GM19468 (cell line): Measurements from ENCODE around the gene EMC10.
A peak's percentile ranks its signal among the peaks of the same experiment; 100 is the strongest.

ENCODE experiments used
- ATAC-seq: cut with Tn5 transposase; IDR thresholded peaks from one replicate; pipeline ENCODE4 v1.9.1; 2021; ENCODE audit warnings: mild to moderate bottlenecking, moderate library complexity, moderate number of reproducible peaks; ENCODE audit not compliant: unreplicated experiment; ENCODE audit errors: extremely low read depth

EMC10 gene

DNA sequence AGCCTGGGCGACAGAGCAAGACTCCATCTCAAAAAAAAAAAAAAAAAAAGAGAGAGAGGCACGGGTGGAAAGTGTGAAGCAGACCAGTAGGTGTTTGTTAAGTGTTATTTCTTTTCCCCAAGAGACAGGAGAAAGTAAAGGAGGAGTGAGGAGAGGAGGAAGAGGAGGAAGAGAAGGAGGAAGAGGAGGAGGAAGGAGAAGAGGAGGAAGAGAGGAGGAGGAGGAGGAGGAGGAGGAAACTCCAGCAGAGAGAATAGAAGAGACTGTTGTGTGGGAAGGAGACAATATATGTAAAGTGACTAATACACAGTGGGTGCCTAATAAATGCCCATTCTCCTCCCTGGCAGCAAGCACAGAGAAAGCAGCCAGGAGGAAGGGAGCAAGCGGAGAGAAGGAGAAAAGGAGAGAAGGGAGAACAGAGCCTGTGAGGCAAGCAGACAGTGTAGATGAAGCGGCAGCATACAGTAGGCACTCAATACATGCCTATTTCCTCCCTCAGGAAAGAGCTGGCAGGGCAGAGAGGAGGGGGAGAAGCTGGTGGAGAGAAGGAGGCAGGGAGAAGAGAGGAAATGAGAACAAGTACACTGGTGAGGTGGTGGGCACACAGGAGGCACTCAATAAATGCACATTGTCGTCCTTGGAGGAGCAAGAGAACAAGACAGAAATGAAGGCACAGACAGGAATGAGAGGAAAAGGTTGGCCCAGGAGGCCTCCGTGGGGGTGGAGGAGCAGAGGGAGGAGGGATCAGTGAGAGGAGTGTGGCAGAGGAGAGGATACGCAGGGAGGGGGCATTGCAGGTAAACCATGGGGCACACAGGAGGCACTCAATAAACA lies 18.1 kb downstream of the EMC10 start:
- no peak for ATAC-seq

DNA sequence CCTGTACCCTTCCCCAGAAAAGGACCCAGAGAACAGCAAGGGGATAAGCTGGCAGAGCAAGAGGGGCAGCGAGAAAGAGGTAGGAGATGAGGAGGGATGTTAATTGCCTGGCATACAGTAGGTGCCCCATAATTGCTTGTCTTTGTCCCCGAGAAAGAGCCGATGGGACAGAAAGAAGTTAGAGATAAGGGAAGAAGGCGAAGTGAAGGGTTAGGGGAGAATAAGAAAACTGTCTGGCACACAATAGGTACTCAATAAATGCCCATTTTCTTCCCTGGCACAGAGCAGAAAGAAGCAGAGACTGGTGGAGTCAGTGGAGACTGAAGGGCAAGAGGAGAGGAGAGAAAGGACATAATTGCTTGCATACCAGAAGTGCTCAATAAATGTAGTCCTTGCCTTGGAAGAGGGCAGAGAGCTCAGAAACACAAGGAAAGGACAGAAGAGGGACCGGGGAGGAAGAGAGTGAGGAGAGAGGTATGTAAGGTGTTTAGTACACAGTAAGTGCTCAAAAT lies 18.8 kb downstream of the EMC10 start:
- no peak for ATAC-seq

DNA sequence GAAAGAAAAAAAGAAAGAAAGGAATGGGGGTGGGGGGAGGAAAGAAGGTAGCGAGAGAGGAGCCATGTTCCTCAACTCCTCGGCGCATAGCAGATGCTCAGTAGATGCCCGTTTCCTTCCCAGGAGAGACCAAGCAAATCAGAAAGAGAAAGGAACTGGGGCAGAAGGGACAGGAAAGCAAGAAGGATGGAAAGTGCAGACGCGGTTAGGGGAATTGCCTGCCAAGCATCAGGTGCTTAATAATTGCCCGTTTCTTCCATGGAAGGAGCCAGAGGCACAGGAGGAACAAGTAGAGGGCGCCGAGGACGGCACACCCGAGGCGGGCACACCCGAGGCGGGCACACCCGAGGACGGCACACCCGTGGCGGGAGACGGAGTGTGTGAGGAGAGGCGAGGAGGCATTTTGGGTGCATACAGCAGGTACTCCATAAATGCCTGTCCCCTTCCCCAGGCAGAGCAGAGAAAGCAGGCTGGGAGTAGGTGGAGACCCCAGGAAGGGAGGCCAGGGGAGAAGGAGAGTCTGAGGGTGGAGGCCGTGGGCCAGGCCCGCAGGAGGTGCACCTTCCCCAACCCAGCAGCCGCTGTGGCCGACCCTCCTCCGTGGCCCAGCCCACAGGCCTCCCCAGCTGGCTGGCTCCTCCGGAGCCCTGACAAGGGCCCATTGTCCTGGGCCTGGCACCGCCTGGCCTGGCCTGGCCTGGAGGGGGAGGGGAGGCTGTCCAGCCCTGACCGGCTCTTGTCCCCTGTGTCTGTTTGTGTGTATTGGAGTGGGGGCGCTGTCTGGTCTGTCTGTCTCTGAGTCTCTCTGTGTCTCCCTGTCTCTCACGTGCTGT lies 20.1 kb downstream of the EMC10 start:
- ATAC-seq: no peak

DNA sequence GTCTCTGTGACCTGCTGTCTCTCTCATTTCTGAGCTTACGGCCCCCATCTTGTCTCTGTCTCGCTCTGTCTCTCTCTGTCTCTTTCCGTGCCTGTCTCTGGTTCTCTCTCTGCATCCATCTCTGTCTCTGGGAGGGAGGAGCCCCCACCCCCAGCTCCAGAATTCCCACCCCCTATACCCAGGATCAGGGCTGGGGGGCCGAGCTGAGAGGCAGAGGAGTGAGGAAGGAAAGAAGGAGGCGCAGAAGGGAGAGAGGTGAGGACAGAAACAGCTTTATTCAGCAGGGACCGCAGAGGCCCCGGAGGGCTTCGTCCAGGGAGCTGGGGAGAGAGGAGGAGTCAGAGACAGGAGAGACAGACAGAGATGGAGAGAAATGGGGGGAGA lies 20.7 kb downstream of the EMC10 start:
- no peak for ATAC-seq

DNA sequence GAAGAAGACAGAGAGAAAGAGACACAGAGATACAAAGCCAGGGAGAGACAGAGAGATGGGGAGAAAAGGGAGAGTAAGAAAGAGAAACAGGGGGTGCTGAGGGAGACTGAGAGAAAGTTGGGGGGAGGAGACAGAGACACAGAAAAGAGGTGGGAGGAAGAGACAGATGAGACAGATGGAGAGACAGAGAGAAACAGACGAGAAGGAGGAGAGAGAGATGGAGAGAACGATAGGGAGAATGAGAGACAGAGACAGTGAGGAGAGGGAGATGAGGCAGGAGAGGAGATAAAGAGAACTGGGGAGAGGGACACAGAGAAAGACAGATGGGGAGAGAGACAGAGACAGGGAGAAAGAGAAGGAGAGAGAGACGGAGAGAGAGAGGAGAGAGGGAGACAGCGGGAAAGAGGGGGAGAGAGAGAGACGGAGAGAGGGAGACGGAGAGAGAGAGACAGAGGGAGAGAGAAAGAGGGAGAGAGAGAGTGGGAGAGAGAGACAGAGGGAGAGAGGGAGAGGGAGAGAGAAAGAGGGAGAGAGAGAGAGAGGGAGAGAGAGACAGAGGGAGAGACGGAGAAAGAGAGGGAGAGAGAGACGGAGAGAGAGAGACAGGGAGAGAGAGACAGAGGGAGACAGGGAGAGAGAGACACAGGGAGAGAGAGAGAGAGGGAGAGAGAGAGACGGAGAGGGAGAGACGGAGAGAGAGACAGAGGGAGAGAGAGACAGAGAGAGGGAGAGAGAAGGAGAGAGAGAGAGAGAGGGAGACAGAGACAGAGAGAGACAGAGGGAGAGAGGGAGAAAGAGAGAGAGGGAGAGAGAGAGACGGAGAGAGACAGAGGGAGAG lies 22.1 kb downstream of the EMC10 start:
- ATAC-seq: no peak

DNA sequence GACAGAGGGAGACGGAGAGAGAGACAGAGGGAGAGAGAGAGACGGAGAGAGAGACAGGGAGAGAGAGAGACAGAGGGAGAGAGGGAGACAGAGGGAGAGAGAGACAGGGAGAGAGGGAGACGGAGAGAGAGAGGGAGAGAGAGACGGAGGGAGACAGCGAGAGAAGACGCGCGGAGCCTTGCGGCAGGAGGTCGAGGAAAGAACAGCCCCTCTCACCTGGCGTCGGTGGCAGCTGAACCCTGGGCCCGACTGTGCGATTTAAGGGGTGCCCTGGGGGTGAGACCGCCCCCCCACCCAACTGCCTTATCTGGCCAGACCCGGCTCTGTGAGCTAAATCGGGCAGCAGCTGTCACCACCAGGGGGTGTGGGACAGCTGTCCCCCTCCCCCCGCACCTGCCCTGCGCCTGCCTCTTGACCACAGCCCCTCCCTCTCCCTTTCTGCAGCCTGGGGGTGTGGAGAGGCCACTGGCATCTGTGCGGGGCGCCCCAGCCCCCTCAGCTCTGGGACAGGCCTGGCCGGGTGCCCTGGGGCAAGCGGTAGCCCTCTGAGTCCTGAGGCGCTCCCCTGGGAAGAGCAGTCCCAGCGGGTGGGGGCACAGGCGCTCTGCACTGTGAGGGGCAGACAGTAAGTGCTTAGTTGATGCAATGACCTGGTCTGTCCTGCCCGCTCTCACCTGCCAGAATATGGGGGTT lies 23.9 kb downstream of the EMC10 start:
- ATAC-seq: no peak

DNA sequence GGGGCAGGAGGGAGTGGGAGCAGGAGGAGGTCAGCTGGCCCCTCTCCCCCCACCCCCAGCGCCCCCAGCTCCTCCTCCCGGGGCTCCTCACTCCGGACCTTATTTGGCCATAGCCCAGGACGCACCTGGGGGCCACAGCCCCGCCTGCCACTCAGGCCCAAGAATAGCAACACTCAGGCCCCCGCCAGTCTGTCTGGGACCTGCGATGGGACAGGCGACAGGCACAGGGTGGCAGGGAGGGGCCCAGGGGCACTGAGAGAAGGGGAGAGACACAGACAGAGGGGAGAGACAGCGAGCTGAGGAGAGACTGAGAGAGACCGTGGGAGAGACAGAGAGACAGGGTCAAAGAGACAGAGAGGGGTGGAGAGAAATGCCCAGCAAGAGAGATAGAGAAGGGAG lies 24.4 kb downstream of the EMC10 start:
- no peak for ATAC-seq

DNA sequence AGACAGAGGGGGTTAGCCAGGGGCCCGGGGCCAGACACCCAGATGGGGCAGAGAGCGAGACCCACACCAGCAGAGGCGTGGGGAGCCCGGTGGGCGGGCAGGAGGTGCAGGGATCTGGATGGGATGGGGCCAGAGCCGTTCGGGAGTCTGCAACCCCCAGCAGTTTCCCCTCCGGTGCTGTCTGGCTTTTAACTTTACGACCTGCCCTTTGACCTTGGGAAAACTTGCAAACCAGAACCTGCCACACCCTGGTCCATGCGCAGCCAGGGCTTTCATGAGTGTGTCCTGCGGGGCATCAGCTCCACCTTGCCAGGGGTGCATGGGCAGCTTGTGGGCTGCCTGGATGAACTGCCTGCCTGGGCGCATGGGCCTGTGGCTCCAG lies 24.9 kb downstream of the EMC10 start:
- no peak for ATAC-seq

DNA sequence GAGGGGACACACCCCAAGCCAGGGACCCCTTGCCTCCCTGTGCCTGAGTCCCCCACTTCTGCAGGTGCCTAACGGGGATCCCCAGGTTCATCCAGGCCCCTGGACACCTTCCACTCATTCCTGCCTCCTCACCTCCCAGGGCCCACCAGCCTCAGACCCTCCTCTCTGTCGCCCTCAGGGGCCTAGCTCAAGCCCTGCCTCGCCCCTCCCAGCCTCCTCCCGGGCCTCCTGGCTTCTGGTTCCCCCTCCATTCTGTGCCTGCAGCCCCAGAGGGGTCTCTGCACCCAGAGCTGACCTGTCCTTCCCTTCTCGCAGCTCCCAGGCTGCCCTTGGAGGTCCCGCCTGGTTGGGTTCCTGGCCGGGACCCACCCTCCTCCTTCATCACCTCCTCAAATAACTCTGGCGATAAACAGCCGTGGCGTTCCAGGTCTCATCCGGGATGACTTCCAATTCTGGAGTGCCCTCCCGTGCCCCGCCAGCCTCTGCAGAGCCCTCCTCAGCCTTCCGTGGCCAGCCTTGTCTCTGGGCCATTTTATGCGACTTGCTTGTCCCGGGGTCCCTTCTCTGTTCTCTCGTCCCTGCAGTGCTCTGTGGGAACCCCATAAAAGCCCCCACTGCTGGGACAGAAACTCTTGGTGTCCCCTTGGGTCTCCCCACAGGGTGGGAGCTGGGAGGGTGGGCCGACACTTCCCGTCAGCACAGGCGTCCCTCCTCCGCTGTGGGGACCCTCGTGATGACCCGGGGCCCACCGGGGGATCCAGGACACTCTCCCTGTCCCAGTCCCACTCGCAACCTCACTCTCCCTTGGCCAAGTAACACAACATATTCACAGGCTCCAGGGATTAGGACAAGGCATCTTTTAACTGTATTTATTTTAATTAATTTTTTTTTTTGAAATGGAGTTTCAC lies 25.5 kb downstream of the EMC10 start:
- no peak for ATAC-seq

DNA sequence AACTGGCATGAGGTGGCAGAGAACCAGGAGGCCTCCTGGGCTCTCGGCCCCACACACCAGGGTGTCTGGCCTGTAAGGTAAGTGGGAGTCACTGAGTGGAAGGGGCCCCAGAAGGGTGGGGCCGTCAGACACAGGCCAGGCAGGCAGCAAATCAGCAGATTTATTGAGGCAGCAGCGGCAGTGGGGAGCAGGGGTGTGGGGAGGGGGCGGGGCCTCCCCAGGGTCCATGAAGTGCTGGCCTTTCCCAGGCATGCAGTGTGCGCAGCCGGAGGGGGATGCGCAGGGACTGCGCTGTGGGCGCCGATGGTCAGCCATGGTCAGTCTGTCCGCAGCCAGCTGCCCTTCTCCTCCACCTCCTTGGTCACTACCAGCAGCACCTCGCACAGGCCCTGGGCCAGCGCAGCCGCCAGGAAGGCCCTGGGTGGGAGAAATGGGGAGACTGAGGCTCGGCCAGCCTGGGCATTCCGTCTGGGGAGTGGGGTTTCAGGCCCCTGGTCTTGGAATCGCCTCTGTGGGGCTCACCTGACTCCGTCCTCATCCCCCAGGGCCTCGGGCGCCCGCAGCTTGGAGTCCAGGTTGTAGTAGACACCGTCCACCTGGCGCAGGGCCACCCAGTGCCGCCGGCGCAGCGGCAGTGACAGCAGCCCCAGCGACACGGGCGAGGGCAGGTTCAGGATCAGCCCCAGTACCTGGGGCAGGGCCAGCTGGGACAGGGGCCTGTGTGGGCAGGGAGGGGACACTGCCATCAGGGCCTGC lies 29.7 kb downstream of the EMC10 start:
- no peak for ATAC-seq

DNA sequence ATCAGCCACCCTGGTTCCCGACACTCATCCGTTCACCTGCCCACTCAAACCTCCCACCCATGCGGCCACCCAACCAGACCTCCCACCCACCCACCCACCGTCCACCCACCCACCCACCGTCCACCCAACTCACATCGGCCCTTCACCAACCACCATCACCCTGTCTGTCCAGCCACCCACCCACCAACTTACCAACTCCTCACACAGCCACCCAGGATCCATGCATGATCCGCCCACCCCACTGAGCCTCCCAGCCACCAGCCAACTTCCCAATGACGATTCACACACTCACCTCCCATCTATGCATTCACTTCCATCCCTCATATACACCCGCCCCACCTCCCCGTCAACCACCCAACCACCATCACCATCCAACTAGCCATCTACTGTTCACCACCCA lies 30.4 kb downstream of the EMC10 start:
- ATAC-seq: no peak

DNA sequence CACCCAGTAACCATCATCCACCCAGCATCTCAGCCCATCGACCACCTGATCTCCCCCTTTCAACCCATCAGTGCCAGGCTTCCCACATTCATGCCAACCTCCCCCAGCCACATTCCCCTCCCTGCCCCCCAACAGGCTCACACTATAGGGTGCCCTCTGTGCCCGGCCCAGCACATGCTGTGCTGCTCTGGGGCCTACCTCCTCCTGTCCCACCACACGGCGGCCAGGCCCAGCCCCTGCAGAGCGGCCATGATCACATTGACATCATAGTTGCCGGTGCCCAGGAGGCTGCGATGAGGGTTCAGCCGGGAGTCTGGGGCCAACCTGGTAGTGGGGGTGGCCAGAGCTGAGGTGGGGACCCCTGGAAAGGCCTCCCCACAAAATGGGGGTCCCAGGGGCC lies 31.1 kb downstream of the EMC10 start:
- no peak for ATAC-seq

DNA sequence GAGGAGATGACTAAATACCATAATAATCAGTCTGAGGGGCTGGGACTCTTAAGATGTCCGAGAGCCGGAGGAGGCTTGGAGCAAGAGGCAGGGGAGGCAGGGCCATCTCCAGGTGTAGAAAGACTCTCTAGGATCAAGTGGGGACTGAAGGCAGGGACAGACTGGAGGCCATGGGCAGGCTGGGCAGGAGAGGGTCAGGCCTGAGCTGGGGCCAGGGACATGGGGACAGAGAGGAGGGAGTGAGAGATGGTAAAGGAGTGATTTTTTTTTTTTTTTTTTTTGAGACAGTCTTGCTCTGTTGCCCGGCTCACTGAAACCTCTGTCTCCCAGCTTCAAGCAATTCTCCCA lies 32.5 kb downstream of the EMC10 start:
- ATAC-seq: no peak

DNA sequence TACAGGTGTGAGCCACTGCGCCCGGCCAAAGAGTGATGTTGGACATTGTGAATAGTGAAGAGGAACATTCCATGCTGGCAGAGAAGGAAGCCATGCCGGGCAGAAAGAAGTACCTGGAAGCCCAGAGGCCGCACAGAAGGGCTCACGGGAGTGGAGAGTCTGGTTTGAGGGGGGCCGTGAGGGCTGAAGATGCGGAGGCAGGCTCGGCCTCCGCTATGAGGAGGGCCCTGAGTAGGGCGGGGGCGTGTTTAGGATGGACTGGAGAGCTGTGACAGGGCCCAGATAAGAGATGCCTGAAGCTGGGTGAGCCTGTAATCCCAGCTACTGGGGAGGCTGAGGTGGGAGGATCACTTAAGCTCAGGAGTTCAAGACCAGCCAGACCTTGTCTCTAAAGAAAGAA lies 33.1 kb downstream of the EMC10 start:
- no peak for ATAC-seq

DNA sequence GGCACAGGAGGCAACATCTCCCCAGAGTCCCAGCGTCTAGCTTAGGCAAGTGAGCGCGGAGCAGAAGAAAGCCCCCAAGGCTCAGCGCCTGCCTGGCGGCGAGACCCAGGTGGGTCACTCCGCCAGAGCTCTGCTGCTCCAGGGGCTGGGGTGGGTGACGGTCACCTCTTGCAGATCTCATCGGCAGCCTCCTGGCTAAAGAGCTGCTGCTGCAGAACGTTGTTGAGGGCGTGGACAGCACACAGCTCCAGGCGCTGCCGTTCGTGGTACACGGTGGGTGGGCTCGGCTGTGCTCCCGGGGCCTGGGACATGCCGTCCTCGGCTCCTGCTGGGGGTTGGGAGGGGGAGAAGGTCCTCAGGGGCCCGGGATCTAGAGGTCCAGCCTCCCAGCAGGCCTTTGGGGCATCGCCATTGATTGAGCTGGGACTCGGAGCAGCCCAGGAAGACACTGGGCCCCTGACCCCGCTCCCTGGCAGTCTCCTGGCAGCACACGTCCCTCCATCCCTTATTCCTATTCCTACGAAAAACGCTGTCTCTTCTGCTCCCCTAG lies 33.9 kb downstream of the EMC10 start:
- ATAC-seq: no peak

DNA sequence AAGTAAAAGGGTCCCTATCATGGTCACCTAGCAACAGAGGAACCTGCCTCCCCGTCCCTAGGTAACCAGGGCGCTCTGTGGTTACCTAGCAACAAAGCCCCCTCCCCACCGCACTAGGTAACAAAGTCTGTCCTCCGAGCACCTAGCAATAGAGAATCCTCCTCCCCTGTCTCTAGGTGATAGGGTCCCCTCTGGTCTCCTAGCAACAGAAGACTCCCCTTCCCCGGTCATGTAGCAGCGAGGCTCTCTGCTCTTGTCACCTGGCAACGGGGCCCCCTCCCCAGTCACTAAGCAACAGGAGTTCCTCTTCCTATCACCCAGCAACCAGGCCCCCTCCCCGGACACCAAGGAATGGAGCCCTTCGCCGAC lies 34.4 kb downstream of the EMC10 start:
- ATAC-seq: no peak

DNA sequence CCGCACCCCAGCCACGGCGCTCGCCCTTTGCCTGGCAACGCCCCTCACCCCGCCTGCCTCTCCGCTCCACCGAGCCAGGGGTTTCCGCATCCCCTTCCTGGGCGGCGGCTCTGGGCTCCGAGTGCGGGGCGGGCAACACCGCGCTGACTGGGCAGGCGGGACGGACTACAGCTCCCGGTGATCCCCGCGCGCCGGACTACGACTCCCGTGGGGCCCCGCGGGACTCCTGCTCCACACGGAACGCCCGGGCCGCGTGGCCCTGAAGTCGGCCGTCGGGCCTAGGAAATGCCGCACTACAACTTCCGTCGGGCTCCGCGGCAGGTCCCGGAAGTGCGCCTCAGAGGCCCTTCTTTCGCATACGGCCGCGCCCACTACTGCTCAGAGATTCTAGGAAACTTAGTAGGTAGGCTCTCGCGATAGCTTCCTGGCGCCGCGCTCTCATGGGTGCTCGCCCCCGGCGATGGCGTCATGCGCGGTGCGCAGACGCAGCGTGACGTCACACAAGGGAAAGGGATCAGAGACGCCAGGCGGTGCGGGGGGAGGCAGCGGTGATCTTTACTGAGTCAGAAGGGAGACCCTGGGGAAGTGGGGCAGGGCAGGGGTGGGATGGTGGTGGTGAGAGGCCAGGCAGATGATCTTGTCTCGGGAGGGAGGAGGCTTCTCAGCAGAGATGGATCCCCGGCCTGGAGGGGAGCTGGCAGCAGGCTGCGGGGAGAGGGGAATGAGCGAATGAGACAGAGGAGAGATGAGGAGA lies 34.9 kb downstream of the EMC10 start, which contains the start of gene JOSD2:
TSS of gene JOSD2 (minus strand) at position 123 of the 754 bp plus-strand sequence. CDS start 760 bp downstream, outside the sequence.
- ATAC-seq: peak; percentile 75
